Natural killer cell (primary cell): ENCODE measurements around the gene CCDC73. TPM values are rescaled to one million over a fixed set of nuclear protein-coding genes. Genes with fewer than 3 reads are reported as not detected.
A peak's percentile ranks its signal among the peaks of the same experiment; 100 is the strongest.
"Not testable (repeated sequence)": the region's sequence is repeated elsewhere in the genome, so short reads cannot be mapped to it uniquely, and the experiment has no call there.

Experiments used
- ATAC-seq, 3 donors: fragments of 150-1000 bp in 2 of 3; fragments of 200-7000 bp in 1 of 3; cut with Tn5 transposase; 1 replicate in 1 of 3; 2 replicates in 2 of 3; pipeline ENCODE4 v1.10.0; 2021; ENCODE audit warnings: mild to moderate bottlenecking in 2 of 3, moderate library complexity in 2 of 3
- DNase-seq, 2 donors: peaks; one replicate each; pipeline versions ENCODE4 v3.0.0 to v3.0.0-alpha.2; 2013 to 2021; ENCODE audit warnings: mixed read lengths in 1 of 2
- H3K27ac ChIP-seq: one replicate; pipeline ENCODE4 v1.5.1; 2013; ENCODE audit warnings: mild to moderate bottlenecking, low read length
- H3K27me3 ChIP-seq: one replicate; pipeline ENCODE4 v1.6.1; 2013; ENCODE audit warnings: low read length; ENCODE audit not compliant: control insufficient read depth, insufficient read depth
- H3K36me3 ChIP-seq: one replicate; pipeline ENCODE4 v1.6.1; 2013; ENCODE audit warnings: low read length; ENCODE audit not compliant: control insufficient read depth, insufficient read depth
- H3K4me1 ChIP-seq: one replicate; pipeline ENCODE4 v1.6.1; 2013; ENCODE audit warnings: low read length; ENCODE audit not compliant: control insufficient read depth, insufficient read depth
- H3K4me3 ChIP-seq: one replicate; pipeline ENCODE4 v1.5.1; 2013; ENCODE audit warnings: low read length
- H3K9me3 ChIP-seq: one replicate; pipeline ENCODE4 v1.6.1; 2013; ENCODE audit warnings: low read length; ENCODE audit not compliant: control insufficient read depth, insufficient read depth
- H3K27ac Mint-ChIP-seq, 2 donors: one replicate each; pipeline ENCODE4 v1.8.0; 2022; ENCODE audit warnings: mild to moderate bottlenecking in 2 of 2, mixed read lengths in 2 of 2, moderate library complexity in 1 of 2
- H3K27me3 Mint-ChIP-seq, 2 donors: one replicate each; pipeline ENCODE4 v1.8.0; 2022; ENCODE audit warnings: low read depth in 2 of 2, mixed read lengths in 2 of 2
- H3K36me3 Mint-ChIP-seq: one replicate; pipeline ENCODE4 v1.8.0; 2022; ENCODE audit warnings: mixed read lengths
- H3K4me1 Mint-ChIP-seq, 2 donors: one replicate each; pipeline ENCODE4 v1.8.0; 2022; ENCODE audit warnings: mixed read lengths in 2 of 2
- H3K4me3 Mint-ChIP-seq: one replicate; pipeline ENCODE4 v1.8.0; 2022; ENCODE audit warnings: mild to moderate bottlenecking, moderate library complexity, mixed read lengths
- H3K9me3 Mint-ChIP-seq, 2 donors: one replicate each; pipeline ENCODE4 v1.8.0; 2022; ENCODE audit warnings: mixed read lengths in 2 of 2
- CTCF ChIP-seq: fragments of 200-600 bp; IDR thresholded peaks from one replicate; pipeline ENCODE4 v1.8.0; 2022; ENCODE audit warnings: antibody characterized with exemption
- WGBS: methylation state at CpG from one replicate; pipeline ENCODE4 v1.1.7; 2013; ENCODE audit warnings: missing lambda C conversion rate; ENCODE audit not compliant: insufficient coverage; 5-methylcytosine and 5-hydroxymethylcytosine counted together
- intact Hi-C: fragments of 100-400 bp; cut with micrococcal nuclease; formaldehyde crosslinking; loops from one replicate; pipeline ENCODE4 v1.14.2; 2022
- total RNA-seq, 4 donors: library from RNA; stranded (reverse); fragments of 120-200 nt in 1 of 4; gene quantifications; one replicate each; pipeline versions ENCODE4 v1.2.3 to v1.2.4, GENCODE V29; 2013 to 2022

Gene CCDC73
- total RNA-seq, 3 donors from 2014 or later (not counting 1 experiment from before 2014, with no cell fraction given) = not detected

DNA sequence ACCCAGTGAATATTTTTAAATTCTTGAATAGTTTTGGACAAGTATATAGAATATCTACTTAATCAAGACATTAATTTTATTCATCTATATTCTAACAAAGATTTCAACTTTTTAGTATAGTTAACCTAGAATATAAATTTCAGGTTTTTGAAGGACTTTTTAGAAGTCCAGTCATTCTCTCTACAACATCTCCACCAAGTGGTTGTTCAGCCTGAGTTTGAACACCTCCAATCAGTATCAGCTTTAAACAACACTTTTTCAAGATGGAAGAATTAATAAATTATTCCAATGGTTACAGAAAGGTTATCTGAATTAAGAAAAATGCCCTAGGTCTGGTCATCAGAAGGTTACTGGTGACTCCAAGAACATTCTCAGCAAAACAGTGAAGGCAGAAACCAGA is 179.0 kb downstream of the CCDC73 start:
- intact Hi-C loops = no loop called here
- H3K36me3 Mint-ChIP-seq = no peaks in the 10 kb centered on the region
- no peak overlapping the region for H3K4me3 Mint-ChIP-seq
- no peaks in the 10 kb centered on the region for H3K4me1 ChIP-seq
- DNase-seq (peak in 1 of 2 donors; percentile 11), ATAC-seq (no peak)
- no peak overlapping the region for H3K4me3 ChIP-seq
- H3K27me3 Mint-ChIP-seq = peaks cover 0 to 10% of the 10 kb centered on the region in 2 donors
- no peaks in the 10 kb centered on the region for H3K9me3 ChIP-seq
- H3K4me1 Mint-ChIP-seq = no peaks in the 10 kb centered on the region
- TF ChIP-seq CTCF = no peak
- H3K27me3 ChIP-seq = no peaks in the 10 kb centered on the region
- H3K9me3 Mint-ChIP-seq = peaks cover 0 to 3% of the 10 kb centered on the region in 2 donors
- H3K27ac ChIP-seq = no peak overlapping the region
- H3K36me3 ChIP-seq = no peaks in the 10 kb centered on the region
- no peak overlapping the region for H3K27ac Mint-ChIP-seq

DNA sequence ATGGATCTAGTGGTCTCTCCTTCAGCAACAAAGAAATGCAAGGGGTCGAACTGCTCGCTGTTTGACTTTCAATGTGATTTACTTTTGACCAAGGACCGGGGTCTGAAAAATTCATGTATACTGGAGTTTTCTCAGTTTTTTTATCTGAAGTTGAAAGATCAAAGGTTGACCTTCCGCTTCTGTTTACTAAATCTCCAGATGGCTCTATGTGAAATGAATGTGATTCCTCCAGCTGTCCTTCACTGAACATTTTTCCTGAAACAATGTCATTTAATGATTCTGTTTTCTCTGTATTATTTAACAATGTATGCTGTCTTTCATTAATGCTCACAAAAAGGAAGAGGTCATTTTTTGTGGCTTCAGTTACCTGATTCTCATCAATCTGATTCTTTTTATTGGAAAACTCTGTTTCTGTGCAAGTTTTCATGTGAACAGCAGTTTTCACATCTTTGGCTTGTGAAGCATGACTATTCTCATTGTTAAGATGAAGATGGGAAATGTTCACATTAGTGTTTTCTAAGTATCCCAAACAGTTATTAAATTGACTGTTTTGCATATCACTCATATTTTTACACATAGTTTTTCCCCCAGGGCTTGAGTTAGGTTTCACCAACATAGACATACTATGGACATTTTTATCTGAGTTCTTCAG is 180.8 kb downstream of the CCDC73 start:
- Histone ChIP-seq H3K27me3 (no peaks in the 10 kb centered on the region), H3K4me1 (no peaks in the 10 kb centered on the region), H3K27ac (no peak overlapping the region), H3K9me3 (no peaks in the 10 kb centered on the region), H3K36me3 (no peaks in the 10 kb centered on the region), H3K4me3 (no peak overlapping the region)
- Mint-ChIP-seq H3K27me3 (peaks cover 0 to 3% of the 10 kb centered on the region in 2 donors), H3K9me3 (peaks cover 0 to 2% of the 10 kb centered on the region in 2 donors), H3K36me3 (no peaks in the 10 kb centered on the region), H3K4me1 (no peaks in the 10 kb centered on the region), H3K27ac (no peak overlapping the region), H3K4me3 (no peak overlapping the region)
- ATAC-seq (no peak), DNase-seq (no peak)
- 93% methylated on average over 4 of the region's 4 CpGs for WGBS
- intact Hi-C loops = no loop called here
- no peak for TF ChIP-seq CTCF

DNA sequence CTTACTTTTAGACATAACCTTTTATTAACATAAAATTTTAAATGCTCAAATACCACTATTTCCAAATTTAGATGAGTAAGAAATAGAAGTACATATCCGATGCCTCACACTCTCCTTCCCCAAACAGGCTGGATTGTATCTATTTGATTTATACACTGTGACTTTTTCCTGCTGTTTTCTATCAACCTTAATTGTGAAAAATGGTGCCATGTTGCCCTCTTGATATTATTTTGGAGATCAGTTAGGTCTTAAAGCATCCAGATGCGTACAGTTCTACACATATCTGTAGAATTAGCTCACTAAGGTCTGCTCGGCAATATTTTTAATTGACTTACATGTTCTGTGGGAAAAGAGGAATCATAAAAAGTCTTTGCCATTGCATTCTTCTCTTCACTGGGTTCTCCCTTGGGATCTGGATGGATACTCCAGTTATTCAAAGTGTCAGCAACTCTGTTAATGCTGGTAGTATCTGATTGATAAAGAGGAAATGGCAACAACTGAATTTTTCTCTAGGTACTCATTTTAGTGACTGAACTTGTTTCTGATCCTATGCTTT is 183.6 kb downstream of the CCDC73 start:
- H3K9me3 Mint-ChIP-seq = peaks cover 0 to 2% of the 10 kb centered on the region in 2 donors
- H3K27me3 Mint-ChIP-seq = no peaks in the 10 kb centered on the region
- H3K27ac ChIP-seq = no peak overlapping the region
- intact Hi-C loops = no loop called here
- no peak overlapping the region for H3K4me3 Mint-ChIP-seq
- no peak for TF ChIP-seq CTCF
- WGBS = 100% methylated on average over 2 of the region's 3 CpGs
- H3K4me1 ChIP-seq = no peaks in the 10 kb centered on the region
- H3K9me3 ChIP-seq = no peaks in the 10 kb centered on the region
- ATAC-seq = no peak
- no peaks in the 10 kb centered on the region for H3K36me3 Mint-ChIP-seq
- H3K27me3 ChIP-seq = no peaks in the 10 kb centered on the region
- H3K4me3 ChIP-seq = no peak overlapping the region
- H3K4me1 Mint-ChIP-seq = no peaks in the 10 kb centered on the region
- no peak overlapping the region for H3K27ac Mint-ChIP-seq
- H3K36me3 ChIP-seq = no peaks in the 10 kb centered on the region
- DNase-seq = no peak

- H3K9me3 ChIP-seq, H3K27me3 ChIP-seq, H3K9me3 Mint-ChIP-seq, H3K4me3 ChIP-seq, H3K4me1 Mint-ChIP-seq, H3K27ac Mint-ChIP-seq, H3K27ac ChIP-seq, H3K4me1 ChIP-seq, H3K36me3 Mint-ChIP-seq, H3K4me3 Mint-ChIP-seq, ATAC-seq, intact Hi-C loops, H3K27me3 Mint-ChIP-seq, DNase-seq: not testable (repeated sequence)
- peaks cover 13% of the 10 kb centered on the region for H3K36me3 ChIP-seq
- WGBS = 100% methylated on average over 4 of the region's 4 CpGs
Measured at GRCh38 chr11:32608826-32609225, 185.6 kb downstream of the CCDC73 start.
